Measurements from ENCODE around the gene MVD. TPM values are rescaled to one million over a fixed set of nuclear protein-coding genes. Genes with fewer than 3 reads are reported as not detected.
A peak's percentile ranks its signal among the peaks of the same experiment; 100 is the strongest.

MVD gene
- total and polyA plus RNA-seq, 2 experiments from 2014 or later: 95.3 to 149 TPM

GRCh38 chr16:88681709-88682451 is 19.0 kb upstream of the MVD start (continued):
- no peak for TF ChIP-seq REST (IDR thresholded peaks at IDR 0.05; ENCODE audit: unreplicated experiment)

GRCh38 chr16:88681084-88681680 is 18.3 kb upstream of the MVD start:
- Mint-ChIP-seq H3K4me3 (no peak overlapping the region), H3K4me1 (peaks cover 7% of the 10 kb centered on the region), H3K36me3 (ENCODE audit: low read depth) (peaks cover 3% of the 10 kb centered on the region; the same call in 2 of the 3 replicates), H3K9me3 (no peaks in the 10 kb centered on the region), H3K27me3 (ENCODE audit: insufficient read depth, low read depth, poor library complexity) (peaks cover 21% of the 10 kb centered on the region), H3K27ac (0 out of 2 replicates have a peak overlapping the region, but pooled peaks have one; percentile 70)
- peak; percentile 76 for DNase-seq (ENCODE audit: low spot score)
- no peak overlapping the region for H3K4me2 ChIP-seq
- no peak overlapping the region for H2AFZ ChIP-seq
- no peak overlapping the region for H3K27ac ChIP-seq (ENCODE audit: low read depth)
- H4K20me1 ChIP-seq (replicated peaks; ENCODE audit: insufficient read depth): 0 out of 2 replicates have a peak, but pooled peaks cover 5% of the 10 kb centered on the region
- H3K79me2 ChIP-seq (replicated peaks; ENCODE audit: insufficient read depth): peaks cover 4% of the 10 kb centered on the region
- H3K36me3 ChIP-seq (ENCODE audit: insufficient read depth): no peaks in the 10 kb centered on the region; the same call in 1 of the 2 replicates
- TF ChIP-seq CTCF (conservative IDR thresholded peaks at IDR 0.05; ENCODE audit: low read depth in 2 of 2) (peak; percentile 64 to 84), ZNF331 (CRISPR knock-in tag; IDR thresholded peaks at IDR 0.05; ENCODE audit: low read depth) (no peak)
- ATAC-seq: peak; percentile 52
- H3K27me3 ChIP-seq (ENCODE audit: insufficient read depth): no peaks in the 10 kb centered on the region
- H3K9me2 ChIP-seq (ENCODE audit: insufficient read depth): no peaks in the 10 kb centered on the region
- H3F3A ChIP-seq (replicated peaks; ENCODE audit: low read depth): no peaks in the 10 kb centered on the region; the same call in 1 of the 2 replicates
- H3K4me3 ChIP-seq: no peak overlapping the region
- peaks cover 9% of the 10 kb centered on the region for H3K4me1 ChIP-seq (ENCODE audit: insufficient read depth)

- Mint-ChIP-seq H3K4me3 (no peak overlapping the region), H3K27ac (0 out of 2 replicates have a peak overlapping the region, but pooled peaks have one; percentile 70), H3K27me3 (ENCODE audit: insufficient read depth, low read depth, poor library complexity) (peaks cover 21% of the 10 kb centered on the region), H3K4me1 (peaks cover 7% of the 10 kb centered on the region), H3K9me3 (no peaks in the 10 kb centered on the region), H3K36me3 (ENCODE audit: low read depth) (peaks cover 3% of the 10 kb centered on the region; the same call in 2 of the 3 replicates)
- H3K27ac ChIP-seq (ENCODE audit: low read depth): no peak overlapping the region
- H3K36me3 ChIP-seq (ENCODE audit: insufficient read depth): no peaks in the 10 kb centered on the region; the same call in 1 of the 2 replicates
- no peak for ATAC-seq
- H3K4me3 ChIP-seq: no peak overlapping the region
- TF ChIP-seq POLR2AphosphoS5 (IDR thresholded peaks at IDR 0.05; ENCODE audit: low read depth) (no peak), CREB1 (CRISPR knock-in tag; IDR thresholded peaks at IDR 0.05; ENCODE audit: low read depth) (no peak), STAT1 (IDR thresholded peaks at IDR 0.05; ENCODE audit: unreplicated experiment) (no peak), ZNF331 (CRISPR knock-in tag; IDR thresholded peaks at IDR 0.05; ENCODE audit: low read depth) (no peak), EZH2phosphoT487 (IDR thresholded peaks at IDR 0.05; ENCODE audit: unreplicated experiment) (no peak)
- no peak for DNase-seq (ENCODE audit: low spot score)
- H3F3A ChIP-seq (replicated peaks; ENCODE audit: low read depth): no peaks in the 10 kb centered on the region; the same call in 1 of the 2 replicates
- peaks cover 9% of the 10 kb centered on the region for H3K4me1 ChIP-seq (ENCODE audit: insufficient read depth)
- H3K4me2 ChIP-seq: no peak overlapping the region
- H3K79me2 ChIP-seq (replicated peaks; ENCODE audit: insufficient read depth): peaks cover 4% of the 10 kb centered on the region
- no peaks in the 10 kb centered on the region for H3K9me2 ChIP-seq (ENCODE audit: insufficient read depth)
- no peak overlapping the region for H2AFZ ChIP-seq
- H4K20me1 ChIP-seq (replicated peaks; ENCODE audit: insufficient read depth): 0 out of 2 replicates have a peak, but pooled peaks cover 5% of the 10 kb centered on the region
- H3K27me3 ChIP-seq (ENCODE audit: insufficient read depth): no peaks in the 10 kb centered on the region
Observed at GRCh38 chr16:88680554-88681083, 17.7 kb upstream of the MVD start.

All from GM23338 (cell line).